ENCODE results near the gene FKBP1A.
A peak's percentile ranks its signal among the peaks of the same experiment; 100 is the strongest.

The FKBP1A gene

DNA sequence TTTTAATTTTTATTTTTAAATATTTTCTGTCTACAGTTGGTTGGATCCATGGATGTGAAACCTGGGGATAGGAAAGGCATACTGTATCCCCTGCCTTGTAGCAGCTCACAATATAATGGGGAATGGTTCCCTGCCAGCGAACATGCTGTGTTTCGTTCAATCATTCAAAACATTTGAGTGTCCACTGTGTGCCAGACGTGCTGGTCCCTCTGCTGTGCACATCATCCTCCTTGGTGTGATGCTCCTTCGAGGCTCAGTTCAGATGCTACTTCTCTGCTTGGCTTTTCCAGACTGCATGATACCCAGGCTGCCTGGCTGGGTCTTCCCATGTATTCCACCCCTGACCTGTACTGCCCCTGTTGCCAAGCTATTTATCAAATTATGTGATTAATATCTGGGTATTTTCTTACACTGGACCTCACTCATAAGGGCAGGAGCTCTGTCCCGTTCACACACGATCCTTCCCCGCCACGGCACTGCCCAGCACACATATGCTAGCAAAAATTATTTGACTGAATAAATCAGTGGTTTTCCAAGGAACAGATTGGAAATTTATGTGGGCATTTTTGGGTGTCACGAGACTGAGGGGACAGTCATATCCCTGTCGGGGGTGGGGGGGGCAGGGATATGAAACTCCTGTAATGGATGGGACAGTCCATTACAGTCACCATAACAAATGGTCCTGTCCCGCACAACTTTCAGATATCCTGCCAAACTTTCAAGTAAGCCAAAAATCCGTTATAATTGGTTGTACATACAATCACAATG lies 68.8 kb downstream of the FKBP1A start:
- Histone ChIP-seq H3K9ac (ENCODE audit: low read length in 2 of 2) (no peak overlapping the region), H3K4me3 (ENCODE audit: low read length in 2 of 2) (peak overlapping the region in 1 of 2 donors; percentile 94), H3K4me1 (ENCODE audit: control insufficient read depth, insufficient read depth, low read length) (peaks cover 43% of the 10 kb centered on the region), H3K27me3 (ENCODE audit: control insufficient read depth in 1 of 2, insufficient read depth in 2 of 2, low read length in 2 of 2) (no peaks in the 10 kb centered on the region), H3K27ac (ENCODE audit: low read length) (no peak overlapping the region), H3K36me3 (ENCODE audit: control insufficient read depth in 2 of 2, insufficient read depth in 2 of 2, low read length in 2 of 2) (no peaks in the 10 kb centered on the region), H3K9me3 (ENCODE audit: control insufficient read depth in 2 of 2, low read length in 2 of 2) (no peaks in the 10 kb centered on the region)

DNA sequence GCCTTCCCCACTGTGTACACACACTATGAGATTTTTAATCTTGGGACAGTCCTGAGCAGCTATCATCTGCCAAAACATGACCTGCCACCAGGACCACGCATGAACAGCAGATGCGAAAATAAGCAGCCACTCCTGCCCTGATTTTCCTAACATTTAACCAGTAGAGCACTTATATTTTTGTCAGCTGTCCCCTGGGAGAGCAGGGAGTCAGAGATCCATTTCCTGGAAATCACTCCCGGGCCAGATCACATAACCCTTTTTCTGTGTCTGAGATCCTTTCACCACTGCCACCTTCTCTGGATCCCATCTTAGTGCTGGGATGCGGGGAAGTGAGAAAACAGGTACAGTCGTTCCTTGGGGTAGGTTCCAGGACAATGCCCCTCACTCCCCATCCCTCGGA lies 69.6 kb downstream of the FKBP1A start:
- H3K4me1 ChIP-seq (ENCODE audit: control insufficient read depth, insufficient read depth, low read length), result peaks cover 37% of the 10 kb centered on the region
- H3K4me3 ChIP-seq (ENCODE audit: low read length in 2 of 2), result no peak overlapping the region
- peak overlapping the region; percentile 46 for H3K27ac ChIP-seq (ENCODE audit: low read length)
- H3K36me3 ChIP-seq (ENCODE audit: control insufficient read depth in 2 of 2, insufficient read depth in 2 of 2, low read length in 2 of 2), result no peaks in the 10 kb centered on the region
- H3K9me3 ChIP-seq (ENCODE audit: control insufficient read depth in 2 of 2, low read length in 2 of 2), result no peaks in the 10 kb centered on the region
- no peak overlapping the region for H3K9ac ChIP-seq (ENCODE audit: low read length in 2 of 2)
- H3K27me3 ChIP-seq (ENCODE audit: control insufficient read depth in 1 of 2, insufficient read depth in 2 of 2, low read length in 2 of 2), result no peaks in the 10 kb centered on the region

DNA sequence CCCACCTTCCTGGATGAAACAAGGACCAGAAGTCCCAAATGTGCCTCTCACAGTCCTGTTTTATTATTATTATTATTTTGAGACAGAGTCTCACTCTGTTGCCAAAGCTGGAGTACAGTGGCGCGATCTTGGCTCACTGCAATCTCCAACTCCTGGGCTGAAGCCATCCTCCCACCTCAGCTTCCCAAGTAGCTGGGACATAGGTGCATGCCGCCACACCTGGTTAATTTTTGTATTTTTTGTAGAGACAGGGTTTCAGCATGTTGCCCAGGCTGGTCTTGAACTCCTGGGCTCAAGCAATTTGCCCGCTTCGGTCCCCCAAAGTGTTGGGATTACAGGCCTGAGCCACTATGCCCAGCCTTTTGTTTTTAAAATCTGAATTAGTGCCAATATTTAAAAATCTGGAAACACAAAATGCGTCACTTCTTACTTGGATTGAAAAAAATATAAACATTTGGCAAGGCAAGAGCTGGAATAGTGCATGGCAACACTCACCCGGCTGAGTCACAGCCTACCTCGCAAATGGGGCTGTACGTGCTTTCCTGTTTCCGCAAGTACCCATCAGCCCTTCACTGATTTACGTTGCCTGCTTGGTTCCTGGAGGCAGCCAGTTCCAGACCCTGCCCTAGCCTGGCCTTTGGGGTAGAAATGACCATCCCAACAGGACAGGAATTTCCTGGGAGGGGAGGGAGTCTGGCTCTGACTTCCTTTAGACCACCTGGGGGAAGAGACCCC lies 70.2 kb downstream of the FKBP1A start:
- no peaks in the 10 kb centered on the region for H3K9me3 ChIP-seq (ENCODE audit: control insufficient read depth in 2 of 2, low read length in 2 of 2)
- H3K4me3 ChIP-seq (ENCODE audit: low read length in 2 of 2), result no peak overlapping the region
- peak overlapping the region; percentile 46 for H3K27ac ChIP-seq (ENCODE audit: low read length)
- no peaks in the 10 kb centered on the region for H3K36me3 ChIP-seq (ENCODE audit: control insufficient read depth in 2 of 2, insufficient read depth in 2 of 2, low read length in 2 of 2)
- H3K27me3 ChIP-seq (ENCODE audit: control insufficient read depth in 1 of 2, insufficient read depth in 2 of 2, low read length in 2 of 2), result no peaks in the 10 kb centered on the region
- no peak overlapping the region for H3K9ac ChIP-seq (ENCODE audit: low read length in 2 of 2)
- peaks cover 31% of the 10 kb centered on the region for H3K4me1 ChIP-seq (ENCODE audit: control insufficient read depth, insufficient read depth, low read length)

DNA sequence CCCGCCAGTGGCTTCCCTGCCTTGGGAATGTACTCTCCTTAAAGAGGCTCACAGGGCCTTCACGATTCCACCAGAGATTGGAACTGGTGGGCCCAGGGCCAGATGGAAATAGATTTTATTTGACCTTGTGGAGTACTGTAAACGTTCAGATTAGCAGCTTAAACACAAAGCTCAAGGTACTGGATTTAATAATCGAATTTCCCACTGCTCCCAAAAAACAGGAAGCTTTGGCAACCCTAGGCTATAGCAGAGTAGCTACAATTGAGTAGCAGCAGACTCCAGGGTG lies 71.3 kb downstream of the FKBP1A start:
- no peaks in the 10 kb centered on the region for H3K36me3 ChIP-seq (ENCODE audit: control insufficient read depth in 2 of 2, insufficient read depth in 2 of 2, low read length in 2 of 2)
- no peaks in the 10 kb centered on the region for H3K27me3 ChIP-seq (ENCODE audit: control insufficient read depth in 1 of 2, insufficient read depth in 2 of 2, low read length in 2 of 2)
- H3K4me1 ChIP-seq (ENCODE audit: control insufficient read depth, insufficient read depth, low read length), result peaks cover 22% of the 10 kb centered on the region
- H3K27ac ChIP-seq (ENCODE audit: low read length), result no peak overlapping the region
- H3K9me3 ChIP-seq (ENCODE audit: control insufficient read depth in 2 of 2, low read length in 2 of 2), result no peaks in the 10 kb centered on the region
- no peak overlapping the region for H3K4me3 ChIP-seq (ENCODE audit: low read length in 2 of 2)
- no peak overlapping the region for H3K9ac ChIP-seq (ENCODE audit: low read length in 2 of 2)

DNA sequence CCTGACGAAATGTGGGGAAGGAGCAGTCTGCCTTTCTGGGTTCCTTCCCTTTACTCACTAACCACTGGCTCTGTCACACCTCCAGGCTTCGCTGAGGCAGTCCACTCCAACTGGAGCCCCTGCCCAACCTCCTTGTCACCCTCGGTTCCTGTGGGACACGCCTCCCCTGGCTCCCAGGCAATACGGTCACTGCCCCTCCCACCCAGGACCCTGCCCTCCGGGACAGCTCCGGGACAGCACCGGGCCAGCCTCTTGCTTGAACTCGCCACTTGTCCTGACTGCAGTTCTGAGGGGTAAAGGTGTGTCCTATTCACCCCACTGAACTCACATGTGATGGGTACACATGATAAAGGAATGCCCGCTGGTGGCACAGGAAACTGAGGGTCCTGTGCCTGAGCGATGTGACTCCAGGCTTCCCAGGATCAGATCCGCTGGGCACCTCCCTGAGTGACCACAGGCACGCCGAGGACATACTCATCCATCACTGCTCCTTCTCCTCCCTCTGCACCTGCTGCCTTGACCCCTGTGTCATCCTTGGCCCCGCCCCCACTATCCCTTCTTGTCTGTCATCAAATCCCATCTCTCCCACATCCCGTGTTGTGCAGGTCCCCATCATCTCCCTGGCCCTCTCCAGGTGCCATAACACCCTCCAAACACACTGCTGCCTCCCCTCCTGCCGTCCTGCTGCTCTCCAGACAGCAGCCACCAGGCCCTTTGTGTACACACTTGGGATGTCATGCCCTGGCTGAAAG lies 71.8 kb downstream of the FKBP1A start:
- H3K27me3 ChIP-seq (ENCODE audit: control insufficient read depth in 1 of 2, insufficient read depth in 2 of 2, low read length in 2 of 2), result no peaks in the 10 kb centered on the region
- H3K27ac ChIP-seq (ENCODE audit: low read length), result no peak overlapping the region
- no peaks in the 10 kb centered on the region for H3K36me3 ChIP-seq (ENCODE audit: control insufficient read depth in 2 of 2, insufficient read depth in 2 of 2, low read length in 2 of 2)
- H3K9ac ChIP-seq (ENCODE audit: low read length in 2 of 2), result no peak overlapping the region
- H3K4me1 ChIP-seq (ENCODE audit: control insufficient read depth, insufficient read depth, low read length), result peaks cover 17% of the 10 kb centered on the region
- no peak overlapping the region for H3K4me3 ChIP-seq (ENCODE audit: low read length in 2 of 2)
- no peaks in the 10 kb centered on the region for H3K9me3 ChIP-seq (ENCODE audit: control insufficient read depth in 2 of 2, low read length in 2 of 2)

DNA sequence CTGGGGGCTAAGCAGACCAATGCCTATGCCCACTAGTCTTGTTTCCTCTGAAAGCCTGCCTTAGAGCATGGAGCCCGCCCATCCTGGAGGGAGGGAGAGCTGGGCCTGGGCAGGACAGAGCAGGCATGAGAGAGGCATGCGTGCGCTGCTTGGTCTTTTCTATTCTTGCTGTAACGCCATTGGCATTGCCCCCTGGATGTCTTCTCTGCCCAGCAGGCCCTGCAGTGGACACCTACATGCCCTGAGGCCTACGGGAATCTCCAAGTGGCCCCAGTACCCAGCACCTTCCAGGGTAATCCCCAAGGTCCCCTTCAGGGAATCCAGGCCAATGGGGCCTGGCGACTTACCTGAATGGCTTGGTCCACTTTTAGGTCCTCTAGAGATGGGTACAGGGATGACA lies 72.8 kb downstream of the FKBP1A start:
- Histone ChIP-seq H3K27ac (ENCODE audit: low read length) (no peak overlapping the region), H3K27me3 (ENCODE audit: control insufficient read depth in 1 of 2, insufficient read depth in 2 of 2, low read length in 2 of 2) (no peaks in the 10 kb centered on the region), H3K9ac (ENCODE audit: low read length in 2 of 2) (no peak overlapping the region), H3K9me3 (ENCODE audit: control insufficient read depth in 2 of 2, low read length in 2 of 2) (no peaks in the 10 kb centered on the region), H3K36me3 (ENCODE audit: control insufficient read depth in 2 of 2, insufficient read depth in 2 of 2, low read length in 2 of 2) (no peaks in the 10 kb centered on the region), H3K4me1 (ENCODE audit: control insufficient read depth, insufficient read depth, low read length) (peaks cover 12% of the 10 kb centered on the region), H3K4me3 (ENCODE audit: low read length in 2 of 2) (no peak overlapping the region)

DNA sequence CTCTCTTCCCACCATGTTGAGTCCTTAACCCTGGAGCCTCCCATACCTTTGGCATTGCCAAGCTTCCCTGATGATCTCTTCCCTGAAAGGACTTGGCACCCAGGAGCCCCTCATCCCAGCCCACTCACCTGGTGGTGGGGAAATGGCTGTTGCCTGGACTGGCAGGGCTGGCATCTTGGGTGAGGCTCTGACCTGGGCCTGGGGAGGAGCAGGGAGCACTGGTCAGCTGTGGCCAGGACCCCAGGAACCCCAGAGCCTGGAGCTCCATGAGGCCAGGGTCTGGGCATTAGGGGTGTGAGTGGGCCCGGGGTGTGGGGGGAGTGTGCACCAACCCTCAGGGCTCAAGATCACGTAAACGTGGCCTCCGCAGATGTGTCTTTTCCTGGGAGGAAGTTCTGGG lies 73.4 kb downstream of the FKBP1A start:
- H3K4me3 ChIP-seq (ENCODE audit: low read length in 2 of 2), result no peak overlapping the region
- no peaks in the 10 kb centered on the region for H3K27me3 ChIP-seq (ENCODE audit: control insufficient read depth in 1 of 2, insufficient read depth in 2 of 2, low read length in 2 of 2)
- H3K36me3 ChIP-seq (ENCODE audit: control insufficient read depth in 2 of 2, insufficient read depth in 2 of 2, low read length in 2 of 2), result no peaks in the 10 kb centered on the region

DNA sequence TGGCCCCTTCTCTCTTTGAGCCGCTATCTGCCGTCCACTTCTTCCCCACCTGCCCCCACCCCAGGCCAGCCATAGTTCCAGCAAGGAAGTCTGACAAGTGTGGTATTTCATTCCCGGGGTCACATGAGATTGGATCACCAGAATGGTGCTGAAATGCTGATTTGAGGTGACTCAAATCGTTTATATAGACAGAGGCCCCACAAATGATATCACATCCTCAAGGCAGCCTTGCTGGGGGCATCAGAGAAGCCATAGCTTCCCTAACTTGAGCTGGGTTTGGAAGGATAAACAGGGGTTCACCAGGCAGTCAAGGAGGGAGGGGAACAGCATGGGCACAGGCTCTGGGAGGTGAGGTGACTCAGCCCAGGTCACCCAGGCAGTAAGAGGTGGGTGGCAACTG lies 73.8 kb downstream of the FKBP1A start:
- H3K9me3 ChIP-seq (ENCODE audit: control insufficient read depth in 2 of 2, low read length in 2 of 2), result no peaks in the 10 kb centered on the region
- no peak overlapping the region for H3K4me3 ChIP-seq (ENCODE audit: low read length in 2 of 2)
- no peak overlapping the region for H3K27ac ChIP-seq (ENCODE audit: low read length)
- no peak overlapping the region for H3K9ac ChIP-seq (ENCODE audit: low read length in 2 of 2)
- H3K36me3 ChIP-seq (ENCODE audit: control insufficient read depth in 2 of 2, insufficient read depth in 2 of 2, low read length in 2 of 2), result no peaks in the 10 kb centered on the region
- peaks cover 7% of the 10 kb centered on the region for H3K4me1 ChIP-seq (ENCODE audit: control insufficient read depth, insufficient read depth, low read length)
- no peaks in the 10 kb centered on the region for H3K27me3 ChIP-seq (ENCODE audit: control insufficient read depth in 1 of 2, insufficient read depth in 2 of 2, low read length in 2 of 2)

More for the DNA sequence above, 73.4 kb downstream of the FKBP1A start:
- Histone ChIP-seq H3K27ac (ENCODE audit: low read length) (no peak overlapping the region), H3K9me3 (ENCODE audit: control insufficient read depth in 2 of 2, low read length in 2 of 2) (no peaks in the 10 kb centered on the region), H3K9ac (ENCODE audit: low read length in 2 of 2) (no peak overlapping the region), H3K4me1 (ENCODE audit: control insufficient read depth, insufficient read depth, low read length) (peaks cover 6% of the 10 kb centered on the region)
